Keratinocyte (primary cell): ENCODE data around the gene SLC16A1. TPM values are rescaled to one million over a fixed set of nuclear protein-coding genes. Genes with fewer than 3 reads are reported as not detected.
A peak's percentile ranks its signal among the peaks of the same experiment; 100 is the strongest.

Experiments
- DNase-seq: peaks from one replicate; pipeline ENCODE4 v3.0.0-alpha.2; 2011; ENCODE audit warnings: low read depth, missing footprints, low spot score
- FAIRE-seq: peaks from 2 replicates; lab custom pipeline; 2011; peaks lifted over from hg19 to GRCh38; lab: Jason Lieb, UNC
- H2AFZ ChIP-seq: 2 replicates; pipeline ENCODE4 v1.6.0; 2012; ENCODE audit warnings: low read length, control low read depth, inconsistent platforms; ENCODE audit not compliant: control insufficient read depth
- H3K27ac ChIP-seq: 2 replicates; pipeline ENCODE4 v1.5.1; 2011; ENCODE audit warnings: low read length; ENCODE audit not compliant: control insufficient read depth, insufficient read depth
- H3K27me3 ChIP-seq: 3 replicates; pipeline ENCODE4 v1.6.0; 2011; ENCODE audit warnings: low read length; ENCODE audit not compliant: control insufficient read depth, insufficient read depth; ENCODE audit errors: extremely low read depth
- H3K36me3 ChIP-seq, 2 experiments: 2 replicates in 1 of 2; 3 replicates in 1 of 2; pipeline ENCODE4 v1.5.1; 2011; ENCODE audit warnings: low read length in 2 of 2, mild to moderate bottlenecking in 1 of 2; ENCODE audit not compliant: control insufficient read depth in 2 of 2, insufficient read depth in 2 of 2; ENCODE audit errors: extremely low read depth in 1 of 2
- H3K4me1 ChIP-seq: 3 replicates; pipeline ENCODE4 v1.5.1; 2011; ENCODE audit warnings: low read length; ENCODE audit not compliant: control insufficient read depth, insufficient read depth; ENCODE audit errors: extremely low read depth
- H3K4me2 ChIP-seq: 3 replicates; pipeline ENCODE4 v1.6.0; 2011; ENCODE audit warnings: low read depth, low read length; ENCODE audit not compliant: control insufficient read depth, insufficient read depth; ENCODE audit errors: extremely low read depth
- H3K4me3 ChIP-seq, 3 experiments: fragments of 200-600 bp in 1 of 3; sonication (generic) in 1 of 3; 2 replicates in 2 of 3; 3 replicates in 1 of 3; pipeline ENCODE4 v1.5.1; 2011 to 2016; ENCODE audit warnings: low read length in 3 of 3, mild to moderate bottlenecking in 3 of 3, control low read depth in 2 of 3, inconsistent platforms in 1 of 3, low read depth in 1 of 3, mixed read lengths in 1 of 3, mixed run types in 1 of 3, moderate library complexity in 1 of 3; ENCODE audit not compliant: control insufficient read depth in 2 of 3, insufficient read depth in 2 of 3; ENCODE audit errors: extremely low read depth in 1 of 3
- H3K79me2 ChIP-seq: 2 replicates; pipeline ENCODE4 v1.6.0; 2012; ENCODE audit warnings: low read length; ENCODE audit not compliant: control insufficient read depth, insufficient read depth
- H3K9ac ChIP-seq: 3 replicates; pipeline ENCODE4 v1.6.0; 2011; ENCODE audit warnings: low read length; ENCODE audit not compliant: control insufficient read depth, insufficient read depth; ENCODE audit errors: extremely low read depth
- H3K9me1 ChIP-seq: 3 replicates; pipeline ENCODE4 v1.6.0; 2011; ENCODE audit warnings: low read length; ENCODE audit not compliant: control insufficient read depth, insufficient read depth; ENCODE audit errors: extremely low read depth
- H3K9me3 ChIP-seq: 2 replicates; pipeline ENCODE4 v1.5.1; 2012; ENCODE audit warnings: low read depth, low read length; ENCODE audit not compliant: control insufficient read depth
- H4K20me1 ChIP-seq: 3 replicates; pipeline ENCODE4 v1.6.0; 2011; ENCODE audit warnings: low read length; ENCODE audit not compliant: control insufficient read depth, insufficient read depth; ENCODE audit errors: extremely low read depth
- CTCF ChIP-seq, 3 experiments: IDR thresholded peaks in 1 of 3; conservative IDR thresholded peaks in 1 of 3; optimal IDR thresholded peaks in 1 of 3; 2 replicates in 2 of 3; 3 replicates in 1 of 3; pipeline versions ENCODE3 to v1.5.1; 2011; ENCODE audit warnings: low read length in 3 of 3, mild to moderate bottlenecking in 3 of 3, moderate library complexity in 2 of 3, control low read depth in 1 of 3, inconsistent platforms in 1 of 3; ENCODE audit not compliant: insufficient read depth in 2 of 3; ENCODE audit errors: extremely low read depth in 1 of 3
- EZH2 ChIP-seq: IDR thresholded peaks from one replicate; pipeline ENCODE4 v1.6.1; 2012; ENCODE audit warnings: inconsistent platforms, mild to moderate bottlenecking, low read length, moderate library complexity
- dilution Hi-C: fragments of 300-500 bp; cut with MboI; formaldehyde crosslinking; loops from one replicate; pipeline ENCODE4 v1.7.0; 2020; ENCODE audit warnings: low sequenced_read_pairs; ENCODE audit not compliant: extremely low pct_ligation_motif_present
- polyA plus RNA-seq, 5 experiments: library from polyadenylated mRNA; depleted of rRNA in 3 of 5; stranded (reverse) in 3 of 5; stranded (forward) in 1 of 5; unstranded in 1 of 5; fragments of >200 nt; gene quantifications; 1 replicate in 1 of 5; 2 replicates in 3 of 5; 3 replicates in 1 of 5; pipeline versions ENCODE4 v1.2.1 to v1.2.3, GENCODE V29; 2011 to 2012; ENCODE audit warnings: missing spikeins in 2 of 5, low read depth in 1 of 5, low replicate concordance in 1 of 5

Gene SLC16A1
- polyA plus RNA-seq, 1 donor (not counting 4 experiments of a cell fraction or from before 2014, with no cell fraction given) = 242 TPM

GRCh38 chr1:112937495-112937894 lies 18.5 kb downstream of the SLC16A1 start:
- Histone ChIP-seq H3K27me3 (no peaks in the 10 kb centered on the region), H3K36me3 (peaks cover 2 to 7% of the 10 kb centered on the region in 2 experiments), H3K27ac (peak overlapping the region; percentile 87), H3K4me1 (peaks cover 49% of the 10 kb centered on the region), H3K9me3 (no peaks in the 10 kb centered on the region), H3K9me1 (no peaks in the 10 kb centered on the region), H3K4me2 (peak overlapping the region; percentile 75), H3K9ac (peak overlapping the region; percentile 54), H3K79me2 (peaks cover 86% of the 10 kb centered on the region), H2AFZ (no peak overlapping the region), H4K20me1 (no peaks in the 10 kb centered on the region), H3K4me3 (no peak overlapping the region)
- FAIRE-seq (no peak), DNase-seq (no peak)
- dilution Hi-C loops = no loop called here
- TF ChIP-seq EZH2 (no peak), CTCF (optimal IDR thresholded peaks at IDR 0.05 in 1 of 3, IDR thresholded peaks at IDR 0.05 in 1 of 3, conservative IDR thresholded peaks at IDR 0.05 in 1 of 3; ENCODE audit: extremely low read depth in 1 of 3, insufficient read depth in 2 of 3, low read length in 3 of 3) (no peak)

GRCh38 chr1:112937070-112937469 lies 18.9 kb downstream of the SLC16A1 start:
- Histone ChIP-seq H3K4me3 (peak overlapping the region in 1 of 3 experiments; percentile 11), H3K27ac (peak overlapping the region; percentile 87), H3K4me1 (peaks cover 49% of the 10 kb centered on the region), H3K27me3 (no peaks in the 10 kb centered on the region), H4K20me1 (no peaks in the 10 kb centered on the region), H3K36me3 (peaks cover 0 to 4% of the 10 kb centered on the region in 2 experiments), H3K79me2 (peaks cover 86% of the 10 kb centered on the region), H3K4me2 (peak overlapping the region; percentile 75), H3K9me1 (no peaks in the 10 kb centered on the region), H3K9ac (peak overlapping the region; percentile 54), H3K9me3 (no peaks in the 10 kb centered on the region), H2AFZ (no peak overlapping the region)
- dilution Hi-C loops = no loop called here
- TF ChIP-seq EZH2 = no peak
- TF ChIP-seq CTCF (optimal IDR thresholded peaks at IDR 0.05 in 1 of 3, IDR thresholded peaks at IDR 0.05 in 1 of 3, conservative IDR thresholded peaks at IDR 0.05 in 1 of 3; ENCODE audit: extremely low read depth in 1 of 3, insufficient read depth in 2 of 3, low read length in 3 of 3) = no peak
- FAIRE-seq (no peak), DNase-seq (no peak)
